22Rv1 (cell line): ENCODE measurements around the gene GPI.

Experiments used
- CTCF ChIP-seq: fragments of 450-650 bp; IDR thresholded peaks from 2 replicates; pipeline ENCODE4 v1.5.1; 2017; ENCODE audit warnings: mild to moderate bottlenecking
- ZFX ChIP-seq: fragments of 450-650 bp; IDR thresholded peaks from 2 replicates; pipeline ENCODE4 v1.6.1; 2017; ENCODE audit warnings: antibody characterized with exemption, borderline replicate concordance

- no peak for TF ChIP-seq CTCF
- TF ChIP-seq ZFX: no peak
Measured at GRCh38 chr19:34323433-34324204, 41.4 kb upstream of the GPI start.
